Measurements from ENCODE around the gene CDC14B.

Gene CDC14B

DNA sequence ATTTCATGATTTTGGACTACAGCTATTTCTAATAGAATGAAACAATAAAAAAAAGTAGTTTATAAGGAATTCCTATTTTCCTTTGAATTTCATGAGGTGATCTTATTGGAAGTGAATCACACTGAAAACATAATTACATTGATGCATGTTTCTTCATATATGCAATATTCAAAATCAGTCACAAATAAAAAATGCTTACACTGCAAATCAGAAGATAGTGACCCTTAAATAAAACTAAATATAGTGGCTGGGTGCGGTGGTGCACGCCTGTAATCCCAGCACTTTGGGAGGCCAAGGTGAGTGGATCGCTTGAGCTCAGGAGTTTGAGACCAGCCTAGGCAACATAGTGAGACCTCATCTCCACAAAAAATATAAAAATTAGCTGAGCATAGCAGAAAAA is 79.5 kb downstream of the CDC14B start:
- Histone ChIP-seq H3K4me3 (ENCODE audit: low read length) (no peak overlapping the region), H3F3A (ENCODE audit: control insufficient read depth, insufficient read depth) (no peaks in the 10 kb centered on the region), H3K27ac (ENCODE audit: low read depth, low read length) (no peak overlapping the region), H4K20me1 (ENCODE audit: control insufficient read depth, insufficient read depth, low read depth, low read length) (no peaks in the 10 kb centered on the region), H3K9me2 (replicated peaks; ENCODE audit: control insufficient read depth, low read length) (no peaks in the 10 kb centered on the region), H3K4me1 (ENCODE audit: control insufficient read depth, low read length) (no peaks in the 10 kb centered on the region), H3K27me3 (ENCODE audit: control insufficient read depth, low read length) (peaks cover 6% of the 10 kb centered on the region; the same call in 1 of the 2 replicates), H3K79me2 (ENCODE audit: control insufficient read depth, low read length) (no peaks in the 10 kb centered on the region), H3K4me2 (ENCODE audit: low read length) (no peak overlapping the region), H3K9me3 (ENCODE audit: control insufficient read depth, insufficient read depth, low read length) (no peaks in the 10 kb centered on the region), H3K36me3 (ENCODE audit: control insufficient read depth, low read length) (no peaks in the 10 kb centered on the region)
- TF ChIP-seq EZH2phosphoT487 (IDR thresholded peaks at IDR 0.05; ENCODE audit: borderline replicate concordance, low read length), result no peak
- TF ChIP-seq CTCF (IDR thresholded peaks at IDR 0.05; ENCODE audit: low read depth, low read length, poor library complexity, severe bottlenecking), result no peak

DNA sequence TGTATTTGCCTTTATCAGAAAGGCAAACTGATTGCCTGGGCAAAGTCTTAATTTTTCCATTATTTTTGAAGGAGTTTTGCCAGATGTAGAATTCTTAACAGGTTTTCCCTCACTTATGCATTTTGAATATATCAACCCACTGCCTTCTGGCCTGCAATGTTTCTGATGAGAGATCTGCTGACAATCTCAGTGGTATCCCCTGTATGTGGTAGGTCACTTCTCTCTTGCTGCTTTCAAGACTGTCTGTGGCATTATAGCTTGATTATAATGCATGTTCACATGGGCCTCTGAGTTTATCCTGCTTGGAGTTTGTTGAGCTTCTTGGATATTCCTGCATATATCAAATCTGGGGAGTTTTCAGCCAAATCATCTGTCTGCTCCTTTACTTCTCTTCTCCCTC is 87.5 kb downstream of the CDC14B start:
- no peaks in the 10 kb centered on the region for H3K36me3 ChIP-seq (ENCODE audit: control insufficient read depth, low read length)
- H3K27ac ChIP-seq (ENCODE audit: low read depth, low read length), result no peak overlapping the region
- no peak overlapping the region for H3K4me2 ChIP-seq (ENCODE audit: low read length)
- no peaks in the 10 kb centered on the region for H3K4me1 ChIP-seq (ENCODE audit: control insufficient read depth, low read length)
- H3K4me3 ChIP-seq (ENCODE audit: low read length), result no peak overlapping the region
- no peaks in the 10 kb centered on the region for H4K20me1 ChIP-seq (ENCODE audit: control insufficient read depth, insufficient read depth, low read depth, low read length)
- H3K27me3 ChIP-seq (ENCODE audit: control insufficient read depth, low read length), result 0 out of 2 replicates have a peak, but pooled peaks cover 2% of the 10 kb centered on the region
- TF ChIP-seq EZH2phosphoT487 (IDR thresholded peaks at IDR 0.05; ENCODE audit: borderline replicate concordance, low read length) (no peak), CTCF (IDR thresholded peaks at IDR 0.05; ENCODE audit: low read depth, low read length, poor library complexity, severe bottlenecking) (no peak)
- no peaks in the 10 kb centered on the region for H3K9me3 ChIP-seq (ENCODE audit: control insufficient read depth, insufficient read depth, low read length)
- no peaks in the 10 kb centered on the region for H3F3A ChIP-seq (ENCODE audit: control insufficient read depth, insufficient read depth)
- no peaks in the 10 kb centered on the region for H3K79me2 ChIP-seq (ENCODE audit: control insufficient read depth, low read length)
- no peaks in the 10 kb centered on the region for H3K9me2 ChIP-seq (replicated peaks; ENCODE audit: control insufficient read depth, low read length)

DNA sequence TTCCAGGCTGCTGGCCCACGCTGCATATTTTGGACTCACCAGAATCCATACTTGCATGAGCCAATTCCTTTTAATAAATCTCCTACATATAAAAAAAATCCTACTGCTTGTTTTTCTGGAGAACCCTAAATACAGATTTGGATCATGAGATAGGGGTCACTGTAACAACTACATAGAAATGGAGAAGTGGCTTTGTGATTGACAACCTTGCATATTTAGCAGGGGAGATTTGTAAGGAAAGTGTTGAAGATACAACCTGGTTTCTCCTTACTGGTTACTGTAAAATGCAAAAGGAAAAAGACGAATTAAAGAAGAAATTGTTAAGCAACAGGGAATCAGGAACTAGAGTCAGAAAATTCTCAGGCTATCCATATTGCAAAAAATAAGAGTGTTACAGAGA is 94.9 kb downstream of the CDC14B start:
- Histone ChIP-seq H3K27ac (ENCODE audit: low read depth, low read length) (no peak overlapping the region), H3K36me3 (ENCODE audit: control insufficient read depth, low read length) (no peaks in the 10 kb centered on the region), H3K4me3 (ENCODE audit: low read length) (no peak overlapping the region), H3K4me2 (ENCODE audit: low read length) (no peak overlapping the region), H3K79me2 (ENCODE audit: control insufficient read depth, low read length) (no peaks in the 10 kb centered on the region), H4K20me1 (ENCODE audit: control insufficient read depth, insufficient read depth, low read depth, low read length) (no peaks in the 10 kb centered on the region), H3K27me3 (ENCODE audit: control insufficient read depth, low read length) (peaks cover 5% of the 10 kb centered on the region; the same call in 1 of the 2 replicates), H3F3A (ENCODE audit: control insufficient read depth, insufficient read depth) (no peaks in the 10 kb centered on the region), H3K9me3 (ENCODE audit: control insufficient read depth, insufficient read depth, low read length) (no peaks in the 10 kb centered on the region), H3K9me2 (replicated peaks; ENCODE audit: control insufficient read depth, low read length) (no peaks in the 10 kb centered on the region), H3K4me1 (ENCODE audit: control insufficient read depth, low read length) (no peaks in the 10 kb centered on the region)
- TF ChIP-seq CTCF (IDR thresholded peaks at IDR 0.05; ENCODE audit: low read depth, low read length, poor library complexity, severe bottlenecking) (no peak), EZH2phosphoT487 (IDR thresholded peaks at IDR 0.05; ENCODE audit: borderline replicate concordance, low read length) (no peak)
